Common myeloid progenitor, CD34-positive (primary cell): ENCODE data around the gene GSG1L.

Experiments used
- CTCF ChIA-PET: fragments of 350-600 bp; sonication (Branson Sonifier 250); formaldehyde crosslinking; loops from one replicate; lab custom pipeline; 2021; ENCODE audit warnings: antibody characterized with exemption; lab: Charles Lee
- POLR2A ChIA-PET: fragments of 350-600 bp; sonication (Branson Sonifier 250); formaldehyde crosslinking; loops from one replicate; lab custom pipeline; 2021; ENCODE audit warnings: antibody characterized with exemption; lab: Charles Lee
- DNase-seq, 3 donors: peaks; one replicate each; pipeline versions ENCODE4 v3.0.0 to v3.0.0-alpha.2; 2013
- H3K27ac ChIP-seq, 2 experiments: 1 replicate in 1 of 2; 2 replicates in 1 of 2; pipeline ENCODE4 v1.7.0; 2013; ENCODE audit warnings: inconsistent platforms in 2 of 2, low read length in 2 of 2, mild to moderate bottlenecking in 2 of 2, low read depth in 1 of 2, moderate library complexity in 1 of 2; ENCODE audit not compliant: severe bottlenecking in 2 of 2, insufficient read depth in 1 of 2, poor library complexity in 1 of 2
- H3K27me3 ChIP-seq, 5 experiments: replicated peaks in 2 of 5; 1 replicate in 3 of 5; 2 replicates in 2 of 5; pipeline versions ENCODE4 v1.6.1 to v1.7.0; 2013; ENCODE audit warnings: low read length in 4 of 5, mild to moderate bottlenecking in 2 of 5, moderate library complexity in 2 of 5, inconsistent platforms in 1 of 5; ENCODE audit not compliant: insufficient read depth in 5 of 5, control insufficient read depth in 4 of 5
- H3K36me3 ChIP-seq, 4 experiments: 1 replicate in 2 of 4; 2 replicates in 2 of 4; pipeline versions ENCODE4 v1.6.1 to v1.7.0; 2013; ENCODE audit warnings: low read length in 3 of 4, control low read depth in 1 of 4, mild to moderate bottlenecking in 1 of 4; ENCODE audit not compliant: control insufficient read depth in 4 of 4, insufficient read depth in 4 of 4
- H3K4me1 ChIP-seq, 4 experiments: 1 replicate in 3 of 4; 2 replicates in 1 of 4; pipeline versions ENCODE4 v1.6.1 to v1.7.1; 2013; ENCODE audit warnings: low read length in 3 of 4, mild to moderate bottlenecking in 3 of 4, control low read depth in 1 of 4, inconsistent platforms in 1 of 4, moderate library complexity in 1 of 4; ENCODE audit not compliant: control insufficient read depth in 4 of 4, insufficient read depth in 4 of 4; ENCODE audit errors: control extremely low read depth in 1 of 4
- H3K4me3 ChIP-seq, 7 experiments: 1 replicate in 4 of 7; 2 replicates in 3 of 7; pipeline versions ENCODE4 v1.5.1 to v1.7.0; 2013; ENCODE audit warnings: mild to moderate bottlenecking in 7 of 7, low read length in 6 of 7, moderate library complexity in 6 of 7, inconsistent platforms in 2 of 7, low read depth in 2 of 7, control low read depth in 1 of 7; ENCODE audit not compliant: insufficient read depth in 4 of 7, control insufficient read depth in 1 of 7; ENCODE audit errors: extremely low read depth in 1 of 7
- H3K9me3 ChIP-seq, 5 experiments: 1 replicate in 4 of 5; 2 replicates in 1 of 5; pipeline versions ENCODE4 v1.6.1 to v1.7.1; 2013; ENCODE audit warnings: low read length in 4 of 5, mild to moderate bottlenecking in 2 of 5, inconsistent platforms in 1 of 5, low read depth in 1 of 5, moderate library complexity in 1 of 5; ENCODE audit not compliant: control insufficient read depth in 4 of 5, insufficient read depth in 2 of 5; ENCODE audit errors: control extremely low read depth in 1 of 5
- whole genome bisulfite sequencing: methylation state at CpG from one replicate; pipeline ENCODE4 v1.1.5; 2013; ENCODE audit not compliant: insufficient coverage; 5-methylcytosine and 5-hydroxymethylcytosine counted together

The GSG1L gene

DNA sequence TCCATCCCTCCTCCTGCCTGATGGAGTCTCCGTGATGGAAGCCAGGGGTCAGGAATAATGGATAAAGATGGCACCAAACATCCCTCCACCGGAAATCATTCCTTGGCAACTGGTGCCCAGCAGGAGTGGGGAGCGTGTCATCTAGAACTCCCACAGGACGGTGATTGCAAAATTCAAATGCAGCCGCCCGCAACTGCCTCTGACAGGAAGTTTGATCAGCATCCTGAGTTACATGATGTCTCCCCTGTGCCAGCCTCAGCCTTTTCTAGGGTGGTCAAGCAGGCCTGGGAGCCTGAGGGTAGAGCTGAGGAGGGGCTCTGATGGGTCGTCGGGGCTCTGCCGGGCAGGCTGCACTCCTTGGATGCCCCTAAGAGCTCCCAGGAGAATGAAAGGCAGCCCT lies 52.8 kb downstream of the GSG1L start:
- no peak overlapping the region for H3K27ac ChIP-seq
- ChIA-PET POLR2A (no interaction called here), CTCF (no interaction called here)
- H3K4me3 ChIP-seq: no peak overlapping the region
- peaks cover 0 to 12% (median 1%) of the 10 kb centered on the region in 5 experiments for H3K27me3 ChIP-seq
- DNase-seq: no peak
- 32% methylated on average over 7 of the region's 9 CpGs for WGBS
- no peaks in the 10 kb centered on the region for H3K36me3 ChIP-seq
- H3K4me1 ChIP-seq: peaks cover 0 to 7% (median 5%) of the 10 kb centered on the region in 4 experiments
- H3K9me3 ChIP-seq: no peaks in the 10 kb centered on the region

DNA sequence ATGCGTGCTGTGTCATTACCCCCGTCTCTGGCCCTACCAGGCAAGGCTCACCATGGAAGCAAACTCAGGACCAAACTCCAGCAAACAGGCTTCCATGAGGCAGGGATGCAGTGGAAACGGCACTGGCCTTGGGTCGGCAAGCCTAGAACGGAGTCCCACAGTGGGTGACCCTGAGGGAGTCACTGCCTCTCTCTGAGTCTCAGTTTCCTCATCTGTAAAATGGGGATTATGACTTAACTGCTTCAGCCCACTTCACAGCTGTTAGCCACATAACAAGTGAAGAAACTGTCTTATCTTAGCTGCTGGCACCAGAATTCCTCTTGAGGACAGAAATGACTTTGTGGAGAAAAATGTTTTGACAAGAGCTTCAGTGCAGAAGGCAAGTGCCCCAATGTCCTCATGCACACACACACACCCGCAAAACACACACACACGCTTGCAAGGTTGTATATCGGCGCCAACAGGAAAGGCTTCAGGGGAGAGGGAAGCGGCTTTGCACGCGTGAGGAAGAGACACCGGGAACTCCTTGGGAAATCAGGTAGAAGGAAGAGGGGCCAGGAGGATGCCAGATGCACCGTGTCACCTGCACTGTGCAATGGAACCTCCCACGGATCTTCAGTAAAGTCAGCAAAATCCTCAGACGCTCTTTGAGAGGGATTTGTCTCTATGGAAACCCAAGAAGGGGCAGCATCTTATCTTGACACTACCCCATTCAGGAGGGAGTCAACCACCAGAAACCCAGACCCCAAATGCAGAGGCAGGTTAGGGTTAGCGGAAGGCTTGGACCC lies 53.7 kb downstream of the GSG1L start:
- ChIA-PET POLR2A (no interaction called here), CTCF (no interaction called here)
- 79% methylated on average over 14 of the region's 17 CpGs for WGBS
- no peak for DNase-seq
- Histone ChIP-seq H3K4me3 (no peak overlapping the region), H3K27ac (no peak overlapping the region), H3K27me3 (peaks cover 0 to 9% (median 1%) of the 10 kb centered on the region in 5 experiments), H3K9me3 (no peaks in the 10 kb centered on the region), H3K4me1 (peaks cover 0 to 7% (median 5%) of the 10 kb centered on the region in 4 experiments), H3K36me3 (no peaks in the 10 kb centered on the region)

DNA sequence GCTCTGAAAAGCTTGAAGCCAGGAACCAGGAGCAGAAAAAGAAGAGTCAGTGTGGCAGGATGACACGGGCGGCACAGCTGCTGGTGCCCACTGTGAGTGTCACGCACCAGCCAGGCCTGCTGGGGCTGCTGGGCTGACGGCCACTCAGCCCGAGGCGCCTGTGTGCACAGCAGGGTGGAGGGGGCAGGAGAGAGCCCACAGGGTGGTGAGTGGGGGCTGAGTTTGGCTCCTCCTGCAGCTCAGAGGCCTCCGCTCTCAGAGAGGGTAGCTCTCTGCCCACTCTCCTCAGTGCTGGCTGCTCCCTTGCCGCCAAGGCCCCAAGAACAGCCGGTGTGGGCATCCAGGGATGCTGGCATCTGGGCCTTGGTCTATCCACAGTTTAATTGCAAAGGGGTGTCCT lies 59.6 kb downstream of the GSG1L start:
- H3K27me3 ChIP-seq: peaks cover 0 to 5% (median 3%) of the 10 kb centered on the region in 5 experiments
- no peak overlapping the region for H3K27ac ChIP-seq
- ChIA-PET CTCF (no interaction called here), POLR2A (no interaction called here)
- 96% methylated on average over 4 of the region's 9 CpGs for WGBS
- no peaks in the 10 kb centered on the region for H3K4me1 ChIP-seq
- H3K36me3 ChIP-seq: no peaks in the 10 kb centered on the region
- H3K9me3 ChIP-seq: peaks cover 0 to 5% (median 0%) of the 10 kb centered on the region in 5 experiments
- DNase-seq: no peak
- no peak overlapping the region for H3K4me3 ChIP-seq

DNA sequence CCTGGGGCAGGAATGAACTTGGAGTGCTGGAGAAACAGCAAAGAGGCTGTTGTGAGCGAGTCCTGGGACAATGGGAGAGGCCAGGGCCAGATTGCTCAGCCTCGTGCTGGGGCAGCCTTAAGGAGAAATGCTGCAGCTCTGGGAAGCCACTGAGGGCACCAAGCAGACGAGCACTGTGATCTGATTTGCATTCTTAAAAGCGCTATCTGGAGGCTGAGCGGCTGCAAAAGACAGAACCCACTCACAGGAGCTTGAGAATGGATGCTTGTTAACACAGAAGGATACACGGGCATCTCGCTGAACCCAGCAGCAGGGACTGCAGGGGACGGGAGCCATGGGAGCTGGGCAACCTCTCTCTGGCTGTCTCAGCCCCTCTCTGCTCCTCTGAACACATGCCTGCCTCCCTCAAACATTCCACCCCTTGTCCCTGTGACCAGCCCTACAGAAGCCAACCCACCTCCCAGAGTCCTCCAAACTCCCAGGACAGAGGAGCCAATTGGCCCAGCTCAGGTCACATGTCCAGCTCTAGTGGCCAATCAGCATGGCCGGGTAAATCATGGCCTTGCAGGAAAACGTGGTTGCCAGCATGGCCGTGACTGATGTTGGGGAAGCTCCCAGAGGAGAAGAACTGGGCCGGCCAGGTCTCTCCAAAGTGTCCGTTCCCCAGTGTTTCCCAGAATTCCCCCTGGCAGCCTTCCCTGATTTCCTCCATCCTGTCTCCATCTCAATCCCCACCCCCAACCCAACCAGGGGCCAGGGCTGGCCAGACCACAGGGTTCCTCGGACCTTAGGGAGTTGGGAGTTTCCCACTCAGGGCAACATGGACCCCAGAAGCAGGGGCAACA lies 60.3 kb downstream of the GSG1L start:
- WGBS: 89% methylated on average over 10 of the region's 14 CpGs
- CTCF ChIA-PET: no interaction called here

DNA sequence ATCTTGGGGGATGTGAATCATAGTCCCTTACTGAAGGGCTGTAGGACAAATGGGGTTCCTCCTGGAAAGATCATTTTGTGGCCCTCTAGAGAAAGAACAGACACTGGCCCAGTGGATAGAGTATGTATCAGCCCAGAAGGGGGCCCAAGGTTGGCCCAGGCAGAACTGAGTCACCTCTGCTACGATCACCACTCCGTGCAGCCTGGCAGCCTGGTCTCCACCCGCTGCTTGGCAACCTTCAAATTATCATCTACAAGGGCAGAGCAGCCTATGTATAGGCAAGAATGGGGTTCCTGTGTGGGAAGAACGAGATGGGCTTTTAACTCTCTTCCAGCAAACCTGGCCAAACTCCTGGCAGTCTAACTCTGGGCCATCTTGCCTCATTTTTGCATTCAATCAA lies 61.9 kb downstream of the GSG1L start:
- POLR2A ChIA-PET: no interaction called here
- DNase-seq: no peak
- Histone ChIP-seq H3K4me3 (no peak overlapping the region), H3K27me3 (peaks cover 0 to 5% (median 0%) of the 10 kb centered on the region in 5 experiments), H3K36me3 (no peaks in the 10 kb centered on the region), H3K4me1 (no peaks in the 10 kb centered on the region), H3K9me3 (peaks cover 0 to 5% (median 0%) of the 10 kb centered on the region in 5 experiments), H3K27ac (no peak overlapping the region)
- CTCF ChIA-PET: no interaction called here
- WGBS: 95% methylated on average over 3 of the region's 4 CpGs

More for the DNA sequence above, 60.3 kb downstream of the GSG1L start:
- DNase-seq: no peak
- POLR2A ChIA-PET: no interaction called here
- Histone ChIP-seq H3K9me3 (peaks cover 0 to 5% (median 0%) of the 10 kb centered on the region in 5 experiments), H3K27ac (no peak overlapping the region), H3K4me3 (no peak overlapping the region), H3K27me3 (peaks cover 0 to 5% (median 0%) of the 10 kb centered on the region in 5 experiments), H3K36me3 (no peaks in the 10 kb centered on the region), H3K4me1 (no peaks in the 10 kb centered on the region)

DNA sequence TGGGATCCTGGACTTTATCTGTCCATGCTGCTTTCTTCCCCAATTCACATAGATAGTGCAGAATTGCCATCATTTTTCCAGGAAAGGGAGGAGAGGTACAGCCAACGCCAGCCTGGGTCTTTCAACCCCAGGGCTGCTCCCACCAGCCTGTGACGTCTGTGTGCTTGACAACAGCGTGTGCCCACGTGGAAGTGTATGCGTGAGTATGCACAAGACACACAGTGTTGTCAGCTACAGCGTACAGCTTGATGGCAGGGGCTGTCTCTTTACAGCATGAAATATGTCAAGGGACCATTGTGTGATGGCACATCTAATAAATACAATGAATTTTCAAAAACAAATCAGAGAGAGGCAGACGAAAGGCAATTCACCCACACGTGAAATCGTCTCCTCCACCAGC lies 62.3 kb downstream of the GSG1L start:
- Histone ChIP-seq H3K4me1 (no peaks in the 10 kb centered on the region), H3K4me3 (no peak overlapping the region), H3K9me3 (peaks cover 0 to 5% (median 0%) of the 10 kb centered on the region in 5 experiments), H3K36me3 (no peaks in the 10 kb centered on the region), H3K27me3 (peaks cover 0 to 5% (median 0%) of the 10 kb centered on the region in 5 experiments), H3K27ac (no peak overlapping the region)
- DNase-seq: no peak
- POLR2A ChIA-PET: no interaction called here
- WGBS: 85% methylated on average over 7 of the region's 9 CpGs
- CTCF ChIA-PET: no interaction called here
